Tibial nerve (tissue), 3 donors: ENCODE data around the gene TMPRSS7.

Source experiments
- CTCF ChIP-seq, 5 experiments: fragments of 200-600 bp in 3 of 5; fragments of 450-650 bp in 2 of 5; sonication (generic) in 3 of 5; IDR thresholded peaks; one replicate each; pipeline ENCODE4 v1.5.1; 2016 to 2019; ENCODE audit warnings: antibody characterized with exemption in 5 of 5, mild to moderate bottlenecking in 3 of 5, moderate library complexity in 2 of 5
- POLR2A ChIP-seq, 2 donors: fragments of 450-650 bp; IDR thresholded peaks; one replicate each; pipeline ENCODE4 v1.6.1; 2017; ENCODE audit warnings: antibody characterized with exemption in 2 of 2, mild to moderate bottlenecking in 2 of 2, moderate library complexity in 2 of 2

GRCh38 chr3:112038863-112039262 is 4.3 kb downstream of the TMPRSS7 start:
- no peak for TF ChIP-seq POLR2A (IDR thresholded peaks at IDR 0.05)
- TF ChIP-seq CTCF (IDR thresholded peaks at IDR 0.05), result no peak
